Memory B cell (primary cell): Measurements from ENCODE around the gene TNS1.

Experiments
- ATAC-seq: fragments of 150-1000 bp; cut with Tn5 transposase; 2 replicates; pipeline ENCODE4 v1.10.0; 2021; ENCODE audit warnings: low read depth, mild to moderate bottlenecking, moderate library complexity
- DNase-seq, 2 donors: peaks; one replicate each; pipeline ENCODE4 v3.0.0; 2022; ENCODE audit warnings: low spot score in 2 of 2
- H3K27ac Mint-ChIP-seq: one replicate; pipeline ENCODE4 v1.8.0; 2022; ENCODE audit warnings: mild to moderate bottlenecking, moderate library complexity, mixed read lengths
- H3K27me3 Mint-ChIP-seq: one replicate; pipeline ENCODE4 v1.8.0; 2022; ENCODE audit warnings: mixed read lengths
- H3K36me3 Mint-ChIP-seq: one replicate; pipeline ENCODE4 v1.8.0; 2022; ENCODE audit warnings: mild to moderate bottlenecking, mixed read lengths
- H3K4me1 Mint-ChIP-seq: one replicate; pipeline ENCODE4 v1.8.0; 2022; ENCODE audit warnings: mixed read lengths
- H3K4me3 Mint-ChIP-seq: one replicate; pipeline ENCODE4 v1.8.0; 2022; ENCODE audit warnings: mild to moderate bottlenecking, moderate library complexity, mixed read lengths
- H3K9me3 Mint-ChIP-seq: one replicate; pipeline ENCODE4 v1.8.0; 2022; ENCODE audit warnings: mixed read lengths

TNS1 gene

DNA sequence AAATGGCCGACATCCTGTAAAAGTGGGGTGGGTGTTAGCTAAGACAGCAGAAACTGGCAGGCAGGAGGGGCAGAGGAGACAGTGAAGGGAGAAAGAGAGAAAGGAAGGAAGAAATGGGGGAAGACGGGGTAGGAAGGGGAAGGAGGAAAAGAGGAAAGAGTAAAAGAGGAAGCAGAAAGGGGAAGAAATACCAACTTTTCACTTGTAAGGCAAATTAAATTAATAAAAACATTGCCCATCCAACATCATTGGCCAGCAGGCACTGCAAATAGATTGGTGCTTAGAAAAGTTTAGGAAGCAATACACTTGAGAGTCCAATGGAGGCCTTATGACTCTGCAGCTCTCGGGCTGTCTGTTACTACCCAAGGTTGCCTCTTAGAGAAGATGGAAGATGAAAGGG is 116.7 kb downstream of the TNS1 start:
- ATAC-seq (peak; percentile 17), DNase-seq (no peak)
- Mint-ChIP-seq H3K27me3 (peaks cover 6% of the 10 kb centered on the region), H3K36me3 (no peaks in the 10 kb centered on the region), H3K4me1 (peaks cover 23% of the 10 kb centered on the region), H3K4me3 (peak overlapping the region; percentile 27), H3K9me3 (no peaks in the 10 kb centered on the region), H3K27ac (no peak overlapping the region)

DNA sequence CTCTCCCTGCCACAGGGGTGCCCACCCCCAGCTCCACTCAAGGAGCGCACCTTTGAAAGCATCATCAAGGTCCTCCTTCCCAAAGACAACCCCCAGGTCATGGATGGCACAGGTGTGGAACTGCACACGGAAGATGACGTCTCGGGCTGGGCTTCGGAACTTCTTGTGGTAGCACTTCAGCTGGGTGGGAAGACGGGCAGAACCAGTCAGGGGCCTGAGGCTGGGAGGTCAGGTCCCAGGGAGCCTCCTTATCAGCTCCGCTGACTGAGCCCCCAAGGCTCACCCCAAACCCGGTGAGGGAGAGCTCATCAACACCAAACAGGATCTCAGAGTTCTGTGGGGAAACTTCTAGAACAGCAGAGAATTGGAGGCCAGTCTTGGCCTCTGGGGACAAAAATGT is 117.8 kb downstream of the TNS1 start:
- no peaks in the 10 kb centered on the region for H3K36me3 Mint-ChIP-seq

DNA sequence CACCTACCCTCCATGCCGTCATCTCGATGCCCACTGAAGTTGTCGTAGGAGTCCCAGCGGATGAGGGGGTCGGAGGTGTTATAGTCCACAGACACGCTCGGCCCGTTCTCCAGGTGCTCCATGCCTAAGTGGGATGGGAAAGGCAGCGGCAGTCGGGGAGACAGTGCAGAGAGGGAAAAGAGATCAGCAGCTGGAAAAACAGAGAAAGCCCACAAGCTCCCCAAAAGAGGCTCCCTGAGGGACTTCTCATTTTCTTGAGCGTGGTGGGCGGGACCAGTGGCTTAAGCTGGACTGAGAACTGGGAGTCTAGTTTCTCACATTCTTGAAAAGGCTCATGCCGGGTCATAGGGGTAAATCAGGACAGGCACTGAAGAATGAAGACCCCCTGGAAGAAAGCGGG is 121.9 kb downstream of the TNS1 start:
- H3K4me1 Mint-ChIP-seq: peaks cover 16% of the 10 kb centered on the region
- ATAC-seq: no peak
- no peak overlapping the region for H3K27ac Mint-ChIP-seq
- peaks cover 4% of the 10 kb centered on the region for H3K27me3 Mint-ChIP-seq
- H3K36me3 Mint-ChIP-seq: no peaks in the 10 kb centered on the region
- H3K9me3 Mint-ChIP-seq: no peaks in the 10 kb centered on the region
- no peak for DNase-seq
- no peak overlapping the region for H3K4me3 Mint-ChIP-seq

More for the DNA sequence above, 117.8 kb downstream of the TNS1 start:
- no peak overlapping the region for H3K27ac Mint-ChIP-seq
- H3K27me3 Mint-ChIP-seq: peaks cover 3% of the 10 kb centered on the region
- ATAC-seq (no peak), DNase-seq (no peak)
- no peaks in the 10 kb centered on the region for H3K9me3 Mint-ChIP-seq
- H3K4me1 Mint-ChIP-seq: peaks cover 23% of the 10 kb centered on the region
- H3K4me3 Mint-ChIP-seq: no peak overlapping the region

DNA sequence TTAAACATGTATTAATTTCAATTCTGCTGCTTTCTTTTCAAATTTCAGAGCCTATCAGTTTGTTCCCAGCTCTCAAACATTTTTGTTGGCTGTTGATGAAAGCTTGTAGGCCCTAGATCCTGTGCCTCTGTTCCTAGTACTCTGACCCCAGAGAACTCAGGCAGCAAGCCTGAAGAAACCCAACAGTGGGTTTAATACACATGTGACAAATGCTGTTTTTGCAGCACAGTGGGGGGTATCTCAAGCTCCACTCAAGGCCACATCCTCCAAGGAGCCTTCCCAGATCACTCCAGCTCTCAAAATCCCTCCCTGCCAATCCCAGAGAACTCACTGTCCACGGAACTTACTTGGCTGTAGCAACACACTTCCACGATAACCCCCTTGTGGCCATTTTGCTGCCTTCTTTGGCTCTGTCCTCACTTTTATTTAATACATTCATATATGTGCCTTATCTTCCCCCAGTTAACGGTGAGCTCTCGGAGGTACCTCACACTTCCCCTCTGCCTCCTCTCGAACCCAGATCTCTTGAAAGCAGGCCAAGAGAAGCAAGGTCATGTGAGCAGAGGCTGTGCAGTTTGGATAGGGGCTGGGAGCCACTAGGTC is 122.4 kb downstream of the TNS1 start:
- Mint-ChIP-seq H3K36me3 (no peaks in the 10 kb centered on the region), H3K4me1 (peaks cover 12% of the 10 kb centered on the region), H3K27ac (no peak overlapping the region), H3K9me3 (no peaks in the 10 kb centered on the region), H3K27me3 (peaks cover 4% of the 10 kb centered on the region), H3K4me3 (no peak overlapping the region)
- no peak for ATAC-seq
- DNase-seq: no peak

GRCh38 chr2:217878915-217879590 is 123.7 kb downstream of the TNS1 start:
- DNase-seq (no peak), ATAC-seq (no peak)
- no peak overlapping the region for H3K27ac Mint-ChIP-seq
- no peaks in the 10 kb centered on the region for H3K36me3 Mint-ChIP-seq
- no peaks in the 10 kb centered on the region for H3K9me3 Mint-ChIP-seq
- peaks cover 6% of the 10 kb centered on the region for H3K4me1 Mint-ChIP-seq
- peaks cover 3% of the 10 kb centered on the region for H3K27me3 Mint-ChIP-seq
- H3K4me3 Mint-ChIP-seq: no peak overlapping the region

GRCh38 chr2:217877866-217878265 is 124.9 kb downstream of the TNS1 start:
- no peak for ATAC-seq
- no peaks in the 10 kb centered on the region for H3K36me3 Mint-ChIP-seq
- no peak for DNase-seq
- no peaks in the 10 kb centered on the region for H3K9me3 Mint-ChIP-seq
- peaks cover 5% of the 10 kb centered on the region for H3K4me1 Mint-ChIP-seq
- H3K4me3 Mint-ChIP-seq: no peak overlapping the region
- peaks cover 4% of the 10 kb centered on the region for H3K27me3 Mint-ChIP-seq
- H3K27ac Mint-ChIP-seq: no peak overlapping the region

- Mint-ChIP-seq H3K4me3 (no peak overlapping the region), H3K9me3 (no peaks in the 10 kb centered on the region), H3K36me3 (no peaks in the 10 kb centered on the region), H3K27ac (no peak overlapping the region), H3K4me1 (peaks cover 9% of the 10 kb centered on the region), H3K27me3 (peaks cover 4% of the 10 kb centered on the region)
- ATAC-seq: no peak
- no peak for DNase-seq
Observed at GRCh38 chr2:217876253-217876570, 126.6 kb downstream of the TNS1 start.

DNA sequence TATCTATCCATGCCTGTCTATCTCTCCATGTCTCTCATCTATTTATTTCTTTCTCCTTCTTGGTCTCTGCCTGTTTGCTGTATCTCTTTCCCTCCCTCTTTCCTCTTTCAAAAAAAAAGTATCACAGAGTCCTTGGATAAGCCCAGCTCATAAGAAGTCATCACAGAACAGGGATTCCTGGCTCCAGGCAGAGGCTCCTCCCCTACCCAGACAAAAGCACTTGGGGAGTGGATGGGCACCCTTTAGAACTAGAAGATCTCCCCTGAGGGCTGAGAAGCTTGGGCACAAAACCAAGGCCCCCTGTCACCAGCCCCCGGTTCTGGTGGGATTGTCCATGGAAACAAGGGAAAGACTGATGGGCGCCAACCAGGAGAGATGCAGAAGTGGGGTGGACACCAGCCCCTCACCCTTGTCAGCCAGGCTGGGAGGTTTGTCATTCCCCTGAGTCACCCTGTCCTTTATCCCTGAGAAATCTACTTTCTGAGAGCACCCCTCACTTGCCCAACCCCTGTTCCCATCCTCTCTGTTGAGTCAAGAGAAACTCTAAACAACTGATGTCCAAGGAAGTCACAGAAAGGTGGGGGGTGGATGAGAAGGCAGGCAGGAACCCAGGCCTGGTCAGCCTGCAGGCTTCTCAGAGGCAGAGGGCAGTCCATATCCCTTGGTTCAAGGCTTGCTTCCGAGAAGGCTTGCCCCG is 127.1 kb downstream of the TNS1 start:
- no peak for ATAC-seq
- peaks cover 9% of the 10 kb centered on the region for H3K4me1 Mint-ChIP-seq
- H3K4me3 Mint-ChIP-seq: no peak overlapping the region
- H3K27me3 Mint-ChIP-seq: peaks cover 4% of the 10 kb centered on the region
- no peaks in the 10 kb centered on the region for H3K36me3 Mint-ChIP-seq
- H3K9me3 Mint-ChIP-seq: no peaks in the 10 kb centered on the region
- no peak overlapping the region for H3K27ac Mint-ChIP-seq
- no peak for DNase-seq

GRCh38 chr2:217875138-217875537 is 127.7 kb downstream of the TNS1 start:
- no peak overlapping the region for H3K4me3 Mint-ChIP-seq
- no peak overlapping the region for H3K27ac Mint-ChIP-seq
- no peaks in the 10 kb centered on the region for H3K9me3 Mint-ChIP-seq
- H3K4me1 Mint-ChIP-seq: peaks cover 12% of the 10 kb centered on the region
- no peaks in the 10 kb centered on the region for H3K36me3 Mint-ChIP-seq
- DNase-seq (no peak), ATAC-seq (no peak)
- peaks cover 5% of the 10 kb centered on the region for H3K27me3 Mint-ChIP-seq

- ATAC-seq (no peak), DNase-seq (no peak)
- Mint-ChIP-seq H3K4me3 (no peak overlapping the region), H3K4me1 (peaks cover 16% of the 10 kb centered on the region), H3K9me3 (no peaks in the 10 kb centered on the region), H3K27me3 (peaks cover 7% of the 10 kb centered on the region), H3K27ac (no peak overlapping the region), H3K36me3 (no peaks in the 10 kb centered on the region)
Observed at GRCh38 chr2:217873371-217873770, 129.4 kb downstream of the TNS1 start.

DNA sequence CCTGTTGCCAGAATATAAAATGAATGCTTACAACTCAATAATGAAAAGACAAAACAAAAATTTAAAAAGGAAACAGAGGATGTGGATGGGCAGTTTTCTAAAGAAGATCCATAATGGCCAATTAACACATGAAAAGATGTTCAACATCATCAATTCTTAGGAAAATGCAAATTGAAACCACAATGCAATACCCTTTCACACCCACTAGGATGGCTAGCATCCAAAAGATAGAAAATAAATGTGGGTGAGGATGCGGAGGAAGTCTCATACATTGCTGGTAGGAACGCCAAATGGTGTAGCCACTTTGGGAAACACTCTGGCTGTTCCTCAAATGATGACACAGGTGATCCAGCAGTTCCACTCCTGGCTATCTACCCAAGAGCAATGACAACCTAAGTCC is 130.5 kb downstream of the TNS1 start:
- peaks cover 1% of the 10 kb centered on the region for H3K9me3 Mint-ChIP-seq
- H3K4me3 Mint-ChIP-seq: no peak overlapping the region
- ATAC-seq (no peak), DNase-seq (no peak)
- H3K36me3 Mint-ChIP-seq: no peaks in the 10 kb centered on the region
- H3K27me3 Mint-ChIP-seq: peaks cover 7% of the 10 kb centered on the region
- H3K27ac Mint-ChIP-seq: no peak overlapping the region
- peaks cover 19% of the 10 kb centered on the region for H3K4me1 Mint-ChIP-seq

GRCh38 chr2:217870528-217871011 is 132.2 kb downstream of the TNS1 start:
- Mint-ChIP-seq H3K9me3 (peaks cover 1% of the 10 kb centered on the region), H3K27ac (no peak overlapping the region), H3K36me3 (no peaks in the 10 kb centered on the region), H3K27me3 (peaks cover 4% of the 10 kb centered on the region), H3K4me1 (peaks cover 22% of the 10 kb centered on the region), H3K4me3 (no peak overlapping the region)
- ATAC-seq: no peak
- DNase-seq: no peak

GRCh38 chr2:217868911-217869334 is 133.9 kb downstream of the TNS1 start:
- Mint-ChIP-seq H3K4me1 (peaks cover 37% of the 10 kb centered on the region), H3K36me3 (no peaks in the 10 kb centered on the region), H3K27ac (peak overlapping the region; percentile 33), H3K27me3 (peaks cover 4% of the 10 kb centered on the region), H3K9me3 (peaks cover 1% of the 10 kb centered on the region), H3K4me3 (no peak overlapping the region)
- no peak for DNase-seq
- no peak for ATAC-seq

- DNase-seq (no peak), ATAC-seq (no peak)
- Mint-ChIP-seq H3K9me3 (peaks cover 1% of the 10 kb centered on the region), H3K27ac (peak overlapping the region; percentile 33), H3K4me1 (peaks cover 43% of the 10 kb centered on the region), H3K27me3 (peaks cover 4% of the 10 kb centered on the region), H3K36me3 (no peaks in the 10 kb centered on the region), H3K4me3 (no peak overlapping the region)
Observed at GRCh38 chr2:217868265-217868892, 134.4 kb downstream of the TNS1 start.
